GM21390 (cell line): ENCODE results near the gene C6orf47.

ENCODE experiments used
- ATAC-seq: cut with Tn5 transposase; IDR thresholded peaks from one replicate; pipeline ENCODE4 v1.9.1; 2021; ENCODE audit not compliant: unreplicated experiment

The C6orf47 gene

GRCh38 chr6:31636698-31637596 is 23.6 kb downstream of the C6orf47 start:
- no peak for ATAC-seq

- ATAC-seq, result no peak
Measured at GRCh38 chr6:31634969-31635575, 25.5 kb downstream of the C6orf47 start.

GRCh38 chr6:31634131-31634530 is 26.4 kb downstream of the C6orf47 start:
- ATAC-seq, result no peak

DNA sequence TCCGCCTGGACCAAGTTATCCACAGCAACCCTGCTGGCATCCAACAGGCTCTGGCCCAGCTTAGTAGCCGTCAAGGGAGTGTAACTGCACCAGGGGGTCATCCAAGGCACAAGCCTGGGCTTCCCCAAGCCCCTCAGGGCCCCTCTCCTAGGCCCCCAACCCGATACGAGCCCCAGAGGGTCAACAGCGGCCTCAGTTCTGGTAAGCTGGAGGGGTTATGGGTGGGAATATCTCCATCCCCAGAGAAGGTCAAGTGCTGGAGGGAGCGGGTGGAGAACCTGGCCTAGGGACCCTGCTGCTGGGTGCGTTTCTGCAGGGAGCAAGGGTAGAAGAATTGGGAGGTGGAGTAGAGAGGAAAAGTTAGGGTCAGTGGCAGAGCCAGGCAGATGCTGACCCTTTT is 27.1 kb downstream of the C6orf47 start:
- no peak for ATAC-seq

- no peak for ATAC-seq
Measured at GRCh38 chr6:31632279-31632946, 28.2 kb downstream of the C6orf47 start.

DNA sequence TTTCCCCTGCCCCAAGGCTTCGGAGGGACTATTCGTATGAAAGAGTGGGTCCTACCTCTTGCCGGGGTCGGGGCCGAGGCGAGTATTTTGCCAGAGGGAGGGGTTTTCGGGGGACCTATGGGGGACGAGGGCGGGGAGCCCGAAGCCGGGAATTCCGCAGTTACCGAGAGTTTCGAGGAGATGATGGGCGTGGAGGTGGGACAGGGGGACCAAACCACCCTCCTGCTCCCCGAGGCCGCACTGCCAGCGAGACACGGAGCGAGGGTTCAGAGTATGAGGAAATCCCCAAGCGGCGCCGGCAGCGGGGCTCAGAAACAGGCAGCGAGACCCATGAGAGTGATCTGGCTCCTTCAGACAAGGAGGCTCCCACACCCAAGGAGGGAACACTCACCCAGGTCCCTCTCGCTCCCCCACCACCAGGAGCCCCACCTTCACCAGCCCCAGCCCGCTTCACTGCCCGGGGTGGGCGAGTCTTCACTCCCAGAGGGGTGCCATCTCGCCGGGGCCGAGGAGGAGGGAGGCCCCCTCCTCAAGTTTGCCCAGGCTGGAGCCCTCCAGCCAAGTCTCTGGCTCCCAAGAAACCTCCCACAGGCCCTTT is 28.8 kb downstream of the C6orf47 start:
- no peak for ATAC-seq

GRCh38 chr6:31631209-31631608 is 29.4 kb downstream of the C6orf47 start:
- ATAC-seq, result no peak

- no peak for ATAC-seq
Measured at GRCh38 chr6:31630177-31630934, 30.2 kb downstream of the C6orf47 start.

DNA sequence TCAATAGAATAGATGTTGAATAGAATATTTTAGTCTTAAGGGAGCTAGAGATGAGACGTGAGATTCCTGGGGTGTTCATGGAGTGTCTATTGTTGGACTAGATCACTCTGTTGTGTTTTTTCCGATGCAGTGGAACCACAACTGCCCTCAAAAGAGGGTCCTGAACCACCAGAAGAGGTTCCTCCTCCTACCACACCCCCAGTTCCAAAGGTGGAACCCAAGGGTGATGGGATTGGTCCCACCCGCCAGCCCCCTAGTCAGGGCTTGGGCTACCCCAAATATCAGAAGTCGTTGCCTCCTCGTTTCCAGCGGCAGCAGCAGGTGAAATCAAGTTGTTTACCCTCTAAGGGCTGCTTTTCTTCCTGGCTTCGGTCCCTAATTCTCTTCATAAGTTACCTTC is 31.6 kb downstream of the C6orf47 start:
- ATAC-seq, result no peak

- ATAC-seq, result no peak
Measured at GRCh38 chr6:31627690-31628287, 32.8 kb downstream of the C6orf47 start.

GRCh38 chr6:31626952-31627351 is 33.6 kb downstream of the C6orf47 start:
- no peak for ATAC-seq

- no peak for ATAC-seq
Measured at GRCh38 chr6:31624070-31624469, 36.5 kb downstream of the C6orf47 start.

GRCh38 chr6:31622684-31623091 is 37.9 kb downstream of the C6orf47 start:
- no peak for ATAC-seq

- ATAC-seq, result no peak
Measured at GRCh38 chr6:31621991-31622390, 38.6 kb downstream of the C6orf47 start.

DNA sequence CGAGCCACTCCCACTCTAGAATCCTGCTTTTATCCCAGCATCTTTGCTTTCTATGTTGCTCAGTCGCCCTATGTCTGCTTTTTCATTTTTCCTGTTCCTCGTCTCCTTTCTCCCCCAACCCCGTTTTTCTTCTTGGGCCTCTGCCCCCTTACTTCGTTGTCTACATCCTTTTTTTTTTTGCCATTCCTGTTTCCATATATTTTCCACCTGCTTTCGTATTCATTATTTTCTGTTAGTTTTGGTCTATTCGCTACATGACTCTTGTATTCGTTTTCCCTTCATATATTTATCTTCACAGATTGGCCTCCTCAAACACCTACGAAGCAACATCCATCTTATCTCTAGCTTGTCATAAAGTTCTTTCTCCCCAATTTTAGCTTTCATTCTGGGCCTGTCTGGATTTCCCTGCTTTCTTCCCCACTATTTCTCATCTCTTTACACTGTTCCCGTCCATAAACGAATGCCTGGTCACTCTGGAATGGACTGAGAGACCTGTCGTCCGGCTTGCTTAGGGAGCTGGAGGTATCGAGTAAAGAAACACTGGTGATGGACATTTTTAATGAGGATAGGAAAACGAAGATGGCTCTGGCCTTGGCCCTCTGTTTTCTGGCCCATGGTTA is 39.1 kb downstream of the C6orf47 start:
- no peak for ATAC-seq

DNA sequence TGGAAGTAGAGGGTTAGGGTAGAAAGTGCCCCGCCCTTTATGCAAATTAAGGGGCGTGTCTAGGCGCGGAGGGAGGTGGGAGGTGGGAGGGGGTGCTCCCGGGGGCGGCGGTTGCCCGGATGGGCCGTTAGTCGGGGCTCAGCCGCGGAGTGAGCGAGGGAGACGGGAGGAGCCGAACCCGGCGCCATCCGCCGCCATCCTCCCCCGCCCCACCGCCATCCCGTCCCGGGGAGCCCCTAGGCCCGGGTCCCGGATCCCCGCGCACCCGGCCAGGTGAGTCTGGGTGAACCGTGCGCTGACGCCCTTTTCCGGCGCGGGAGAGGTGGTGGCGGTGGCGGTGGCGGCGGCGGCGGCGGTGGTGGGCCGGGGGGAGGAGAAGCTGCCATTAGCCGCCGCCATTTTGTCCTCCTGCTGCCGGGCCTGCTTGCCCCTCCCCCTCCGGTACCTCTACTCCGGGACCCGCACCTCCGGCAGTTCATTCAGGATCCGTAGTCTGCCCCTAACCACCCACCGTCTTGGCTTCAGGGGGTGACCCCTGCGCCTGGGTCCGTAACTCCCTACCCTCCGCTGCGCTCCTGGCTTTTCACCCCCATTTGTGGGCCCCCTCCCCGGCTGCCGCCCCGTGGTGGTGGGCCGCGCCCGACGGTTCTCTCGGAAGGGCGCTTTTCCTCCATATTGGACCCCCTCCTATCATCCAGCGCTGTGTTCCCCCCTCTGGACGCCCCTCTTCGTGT is 39.8 kb downstream of the C6orf47 start, which contains the start of gene PRRC2A:
TSS of gene PRRC2A (plus strand) at position 130 of the 734 bp plus-strand sequence. CDS start 2,075 bp downstream, outside the sequence.
- peak; percentile 45 for ATAC-seq

GRCh38 chr6:31619805-31620585 is 40.6 kb downstream of the C6orf47 start:
- ATAC-seq, result peak; percentile 74

DNA sequence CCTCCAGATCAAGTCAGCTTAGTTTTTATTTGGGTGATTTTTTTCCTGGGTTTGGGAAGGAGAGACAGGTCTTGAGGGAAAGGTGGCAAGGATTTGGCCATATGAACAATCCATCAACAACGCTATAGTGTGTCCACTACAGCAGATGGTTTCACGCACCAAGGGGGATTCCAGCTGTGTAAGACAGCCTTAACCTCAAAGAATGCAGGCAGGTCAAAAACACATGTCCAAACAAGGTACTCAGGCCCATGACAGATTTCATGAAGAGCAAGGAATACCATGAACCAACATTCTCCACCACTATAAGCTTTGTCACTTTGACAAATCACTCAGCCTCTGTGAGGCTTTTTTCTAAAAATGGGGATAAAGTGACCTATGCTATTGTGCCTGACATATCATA is 43.6 kb downstream of the C6orf47 start:
- no peak for ATAC-seq
